Calu3 (cell line): ENCODE results near the gene FANCI. TPM values are rescaled to one million over a fixed set of nuclear protein-coding genes. Genes with fewer than 3 reads are reported as not detected.

ENCODE experiments used
- BruUV-seq: library from RNA; stranded (reverse); fragments of 400-500 nt; replicated peaks from 2 replicates; lab custom pipeline; 2021; lab: Mats Ljungman, UMichigan
- CTCF ChIA-PET: fragments of 300-600 bp; sonication (Branson Sonifier 250); formaldehyde crosslinking; loops from one replicate; lab custom pipeline; 2022; ENCODE audit warnings: antibody characterized with exemption; lab: Charles Lee
- DNase-seq: peaks from one replicate; pipeline ENCODE4 v3.0.0; 2022
- H3K27ac Mint-ChIP-seq: one replicate; pipeline ENCODE4 v1.8.0; 2022; ENCODE audit warnings: mixed read lengths; ENCODE audit not compliant: unreplicated experiment
- H3K27me3 Mint-ChIP-seq: one replicate; pipeline ENCODE4 v1.8.0; 2022; ENCODE audit warnings: mixed read lengths; ENCODE audit not compliant: unreplicated experiment
- H3K36me3 Mint-ChIP-seq: one replicate; pipeline ENCODE4 v1.8.0; 2022; ENCODE audit warnings: mild to moderate bottlenecking, moderate library complexity, mixed read lengths; ENCODE audit not compliant: insufficient read depth, unreplicated experiment
- H3K4me1 Mint-ChIP-seq: one replicate; pipeline ENCODE4 v1.8.0; 2022; ENCODE audit warnings: mild to moderate bottlenecking, low read depth, mixed read lengths; ENCODE audit not compliant: unreplicated experiment
- H3K4me3 Mint-ChIP-seq: one replicate; pipeline ENCODE4 v1.8.0; 2022; ENCODE audit warnings: mild to moderate bottlenecking, low read depth, moderate library complexity, mixed read lengths; ENCODE audit not compliant: unreplicated experiment
- H3K9me3 Mint-ChIP-seq: one replicate; pipeline ENCODE4 v1.8.0; 2022; ENCODE audit warnings: low read depth, mixed read lengths; ENCODE audit not compliant: unreplicated experiment
- CTCF ChIP-seq: fragments of 200-600 bp; IDR thresholded peaks from one replicate; pipeline ENCODE4 v1.8.0; 2022; ENCODE audit warnings: antibody characterized with exemption; ENCODE audit not compliant: unreplicated experiment
- intact Hi-C: fragments of 100-400 bp; cut with micrococcal nuclease; formaldehyde crosslinking; loops from one replicate; pipeline ENCODE4 v1.10.0; 2022; ENCODE audit not compliant: unreplicated experiment
- total RNA-seq: library from RNA; stranded (reverse); gene quantifications from 2 replicates; pipeline ENCODE4 v1.2.3, GENCODE V29; 2022

FANCI gene
- total RNA-seq, 1 experiment from 2014 or later: 138 TPM

DNA sequence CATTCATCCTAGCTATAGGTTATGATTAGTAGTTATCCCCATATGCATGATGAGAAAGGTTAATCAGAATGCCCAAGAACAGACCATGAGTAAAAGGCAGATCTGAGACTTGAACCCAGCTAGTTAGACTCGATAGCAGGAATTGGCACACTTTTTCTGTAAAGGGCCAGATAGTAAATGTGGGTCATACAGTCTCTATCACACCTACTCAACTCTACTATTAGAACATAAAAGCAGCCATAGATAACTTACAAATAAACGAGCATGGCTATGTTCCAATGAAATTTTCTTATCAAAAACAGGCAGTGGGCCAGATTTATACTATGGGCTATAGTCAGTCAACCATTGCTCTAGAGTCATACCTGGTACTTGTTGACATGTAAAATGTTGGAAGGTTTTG is 66.2 kb downstream of the FANCI start:
- peaks cover 52% of the 10 kb centered on the region for H3K36me3 Mint-ChIP-seq
- H3K4me1 Mint-ChIP-seq: no peaks in the 10 kb centered on the region
- TF ChIP-seq CTCF: no peak
- no peak overlapping the region for H3K4me3 Mint-ChIP-seq
- CTCF ChIA-PET: no interaction called here
- no TSS peak for BruUV-seq
- DNase-seq: no peak
- no peak overlapping the region for H3K27ac Mint-ChIP-seq
- no peaks in the 10 kb centered on the region for H3K27me3 Mint-ChIP-seq
- intact Hi-C loops: no loop called here
- no peaks in the 10 kb centered on the region for H3K9me3 Mint-ChIP-seq

- Mint-ChIP-seq H3K27ac (peak overlapping the region; percentile 56), H3K36me3 (peaks cover 88% of the 10 kb centered on the region), H3K4me1 (peaks cover 9% of the 10 kb centered on the region), H3K9me3 (no peaks in the 10 kb centered on the region), H3K27me3 (no peaks in the 10 kb centered on the region), H3K4me3 (no peak overlapping the region)
- no peak for DNase-seq
- intact Hi-C loops: no loop called here
- CTCF ChIA-PET: no interaction called here
- no TSS peak for BruUV-seq
- TF ChIP-seq CTCF: no peak
Measured at GRCh38 chr15:89315375-89315929, 71.7 kb downstream of the FANCI start.

GRCh38 chr15:89316504-89316903 is 72.7 kb downstream of the FANCI start:
- CTCF ChIA-PET: no interaction called here
- Mint-ChIP-seq H3K4me1 (peaks cover 9% of the 10 kb centered on the region), H3K4me3 (no peak overlapping the region), H3K27ac (no peak overlapping the region), H3K27me3 (no peaks in the 10 kb centered on the region), H3K9me3 (no peaks in the 10 kb centered on the region), H3K36me3 (peaks cover 86% of the 10 kb centered on the region)
- TF ChIP-seq CTCF: no peak
- intact Hi-C loops: no loop called here
- BruUV-seq: no TSS peak
- DNase-seq: no peak

GRCh38 chr15:89317186-89317720 is 73.5 kb downstream of the FANCI start:
- Mint-ChIP-seq H3K27me3 (no peaks in the 10 kb centered on the region), H3K36me3 (peaks cover 82% of the 10 kb centered on the region), H3K9me3 (no peaks in the 10 kb centered on the region), H3K27ac (no peak overlapping the region), H3K4me3 (no peak overlapping the region), H3K4me1 (peaks cover 9% of the 10 kb centered on the region)
- no peak for TF ChIP-seq CTCF
- no peak for DNase-seq
- intact Hi-C loops: no loop called here
- TSS peak; percentile 5 for BruUV-seq
- CTCF ChIA-PET: no interaction called here
